Naive thymus-derived CD4-positive, alpha-beta T cell (primary cell): Measurements from ENCODE around the gene ATRIP. TPM values are rescaled to one million over a fixed set of nuclear protein-coding genes. Genes with fewer than 3 reads are reported as not detected.

Experiments
- ATAC-seq: fragments of 150-1000 bp; cut with Tn5 transposase; 2 replicates; pipeline ENCODE4 v1.10.0; 2021; ENCODE audit warnings: mild to moderate bottlenecking, moderate library complexity
- CTCF ChIA-PET: fragments of 350-600 bp; sonication (Branson Sonifier 250); formaldehyde crosslinking; loops from one replicate; lab custom pipeline; 2021; ENCODE audit warnings: antibody characterized with exemption; lab: Charles Lee
- POLR2A ChIA-PET: fragments of 350-600 bp; sonication (Branson Sonifier 250); formaldehyde crosslinking; loops from one replicate; lab custom pipeline; 2021; ENCODE audit warnings: antibody characterized with exemption, inconsistent platforms; lab: Charles Lee
- DNase-seq, 9 donors: peaks; one replicate each; pipeline versions ENCODE4 v3.0.0 to v3.0.0-alpha.2; 2020 to 2022; ENCODE audit warnings: mixed read lengths in 1 of 9
- H3K27ac ChIP-seq: one replicate; pipeline ENCODE4 v1.7.0; 2013; ENCODE audit warnings: mild to moderate bottlenecking, low read depth, low read length, moderate library complexity
- H3K27me3 ChIP-seq, 2 donors: one replicate each; pipeline ENCODE4 v1.7.0; 2013; ENCODE audit warnings: low read length in 2 of 2, mild to moderate bottlenecking in 2 of 2, moderate library complexity in 2 of 2; ENCODE audit not compliant: control insufficient read depth in 2 of 2, insufficient read depth in 2 of 2
- H3K36me3 ChIP-seq, 3 experiments: 1 replicate in 2 of 3; 2 replicates in 1 of 3; pipeline ENCODE4 v1.7.0; 2013; ENCODE audit warnings: low read length in 3 of 3, mild to moderate bottlenecking in 3 of 3, moderate library complexity in 1 of 3; ENCODE audit not compliant: insufficient read depth in 3 of 3, control insufficient read depth in 2 of 3
- H3K4me1 ChIP-seq, 2 donors: one replicate each; pipeline ENCODE4 v1.7.0; 2013; ENCODE audit warnings: low read length in 2 of 2, mild to moderate bottlenecking in 2 of 2, moderate library complexity in 1 of 2; ENCODE audit not compliant: control insufficient read depth in 2 of 2, insufficient read depth in 2 of 2
- H3K4me3 ChIP-seq: 2 replicates; pipeline ENCODE4 v1.7.0; 2013; ENCODE audit warnings: mild to moderate bottlenecking, low read length
- H3K9me3 ChIP-seq, 3 experiments: 1 replicate in 2 of 3; 2 replicates in 1 of 3; pipeline ENCODE4 v1.7.0; 2013; ENCODE audit warnings: low read length in 3 of 3; ENCODE audit not compliant: control insufficient read depth in 2 of 3
- H3K27ac Mint-ChIP-seq, 9 donors: one replicate each; pipeline ENCODE4 v1.8.0; 2020 to 2022; ENCODE audit warnings: mixed read lengths in 9 of 9, mild to moderate bottlenecking in 8 of 9, moderate library complexity in 5 of 9, inconsistent platforms in 2 of 9
- H3K27me3 Mint-ChIP-seq, 5 donors: one replicate each; pipeline ENCODE4 v1.8.0; 2021 to 2022; ENCODE audit warnings: mixed read lengths in 5 of 5, mild to moderate bottlenecking in 1 of 5
- H3K36me3 Mint-ChIP-seq, 5 donors: one replicate each; pipeline ENCODE4 v1.8.0; 2020 to 2022; ENCODE audit warnings: mixed read lengths in 5 of 5, mild to moderate bottlenecking in 3 of 5, inconsistent platforms in 1 of 5
- H3K4me1 Mint-ChIP-seq, 7 donors: one replicate each; pipeline ENCODE4 v1.8.0; 2020 to 2022; ENCODE audit warnings: mixed read lengths in 7 of 7, mild to moderate bottlenecking in 3 of 7, inconsistent platforms in 1 of 7
- H3K4me3 Mint-ChIP-seq, 10 donors: one replicate each; pipeline ENCODE4 v1.8.0; 2020 to 2022; ENCODE audit warnings: mild to moderate bottlenecking in 10 of 10, mixed read lengths in 10 of 10, moderate library complexity in 6 of 10, inconsistent platforms in 2 of 10
- H3K9me3 Mint-ChIP-seq, 11 donors: one replicate each; pipeline ENCODE4 v1.8.0; 2020 to 2022; ENCODE audit warnings: mixed read lengths in 11 of 11, mild to moderate bottlenecking in 4 of 11, inconsistent platforms in 1 of 11, moderate library complexity in 1 of 11
- intact Hi-C, 2 donors: fragments of 100-400 bp; cut with micrococcal nuclease; formaldehyde crosslinking; loops; one replicate each; pipeline ENCODE4 v1.15.1; 2023
- polyA plus RNA-seq, 2 donors: library from polyadenylated mRNA; unstranded; fragments of 300-500 nt; fragmentation: Illumina TruSeq; gene quantifications; one replicate each; pipeline ENCODE4 v1.2.3, GENCODE V29; 2021
- total RNA-seq, 6 experiments: library from RNA in 5 of 6; stranded (reverse) in 5 of 6; gene quantifications; 1 replicate in 5 of 6; 2 replicates in 1 of 6; pipeline ENCODE4 v1.2.3 and lab custom pipeline; 2021 to 2026

The ATRIP gene
- total and polyA plus RNA-seq, 7 experiments from 2014 or later: 7.9 to 16.2 (median 12.5) TPM

DNA sequence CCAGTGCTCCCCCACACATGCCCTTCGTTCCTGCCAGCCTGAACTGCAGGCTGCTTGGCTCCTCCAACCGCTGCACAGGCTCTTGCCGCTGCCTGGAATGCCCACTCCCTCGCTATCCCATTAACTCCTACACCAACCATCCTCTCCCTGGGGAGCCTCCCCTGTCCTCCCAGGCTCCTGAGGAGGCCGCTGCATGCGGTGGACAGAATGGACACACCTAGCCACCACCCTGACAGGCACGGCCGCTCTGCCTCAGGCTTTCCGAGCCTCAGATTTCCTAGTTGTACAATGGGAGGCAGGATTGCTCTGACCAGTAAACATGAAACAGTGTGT, 18.9 kb upstream of the ATRIP start:
- peak overlapping the region in 3 of 9 donors; percentile 17 to 41 (median 24) for H3K27ac Mint-ChIP-seq
- no peak for DNase-seq
- POLR2A ChIA-PET: interaction anchor here (0.7 kb wide), 1 partner anchor 42 kb away, joined by 3 read pairs; no protein-coding TSS in a partner anchor
- H3K4me3 Mint-ChIP-seq: peak overlapping the region; percentile 44 to 90 (median 64)
- H3K4me1 ChIP-seq: peaks cover 8 to 10% of the 10 kb centered on the region in 2 donors
- H3K27me3 ChIP-seq: no peaks in the 10 kb centered on the region
- H3K27me3 Mint-ChIP-seq: peaks cover 0 to 30% (median 0%) of the 10 kb centered on the region in 5 donors
- intact Hi-C loops: no loop called here
- peaks cover 0 to 10% (median 3%) of the 10 kb centered on the region in 3 experiments for H3K36me3 ChIP-seq
- H3K4me1 Mint-ChIP-seq: peaks cover 0 to 17% (median 0%) of the 10 kb centered on the region in 7 donors
- H3K36me3 Mint-ChIP-seq: peaks cover 0 to 12% (median 0%) of the 10 kb centered on the region in 5 donors
- H3K27ac ChIP-seq: no peak overlapping the region
- no peaks in the 10 kb centered on the region for H3K9me3 ChIP-seq
- ATAC-seq: no peak
- no peak overlapping the region for H3K4me3 ChIP-seq
- H3K9me3 Mint-ChIP-seq: peaks cover 0 to 2% (median 0%) of the 10 kb centered on the region in 11 donors
- CTCF ChIA-PET: interaction anchor here (1.0 kb wide), 1 partner anchor 8 kb away, joined by 3 read pairs; no protein-coding TSS in a partner anchor

DNA sequence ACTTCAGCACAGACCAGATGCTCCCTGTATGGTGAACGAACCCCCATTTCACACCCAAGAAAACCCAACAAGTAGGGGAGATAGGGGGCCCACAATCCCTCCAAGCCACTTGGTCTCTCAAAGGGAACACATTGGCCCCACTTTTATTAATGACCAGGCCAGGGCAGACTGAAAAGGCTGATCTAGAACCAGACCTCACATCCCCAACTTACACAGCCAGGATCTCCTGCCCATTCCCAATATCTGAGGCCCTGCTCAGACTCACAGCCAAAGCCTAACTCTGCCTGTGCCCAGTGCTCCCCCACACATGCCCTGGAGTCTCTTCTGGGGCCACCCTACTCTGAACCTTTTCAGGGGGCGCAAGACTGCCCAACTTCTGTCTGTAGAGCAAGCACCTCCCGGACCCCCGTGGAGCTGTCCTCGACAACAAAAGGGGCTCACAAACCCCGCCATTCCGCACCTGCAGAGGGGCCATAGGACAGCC, 18.4 kb upstream of the ATRIP start:
- H3K9me3 ChIP-seq: no peaks in the 10 kb centered on the region
- intact Hi-C loops: no loop called here
- H3K36me3 Mint-ChIP-seq: peaks cover 0 to 12% (median 0%) of the 10 kb centered on the region in 5 donors
- ATAC-seq: no peak
- H3K4me1 ChIP-seq: peaks cover 8 to 10% of the 10 kb centered on the region in 2 donors
- H3K4me3 Mint-ChIP-seq: peak overlapping the region; percentile 44 to 90 (median 64)
- no peak overlapping the region for H3K4me3 ChIP-seq
- peaks cover 0 to 15% (median 3%) of the 10 kb centered on the region in 3 experiments for H3K36me3 ChIP-seq
- H3K27ac ChIP-seq: no peak overlapping the region
- H3K27me3 ChIP-seq: no peaks in the 10 kb centered on the region
- peaks cover 0 to 30% (median 0%) of the 10 kb centered on the region in 5 donors for H3K27me3 Mint-ChIP-seq
- DNase-seq: no peak
- ChIA-PET POLR2A (interaction anchor here (1.0 kb wide), 1 partner anchor 14 kb away, joined by 3 read pairs; no protein-coding TSS in a partner anchor), CTCF (no interaction called here)
- H3K4me1 Mint-ChIP-seq: peaks cover 0 to 17% (median 0%) of the 10 kb centered on the region in 7 donors
- H3K27ac Mint-ChIP-seq: peak overlapping the region in 3 of 9 donors; percentile 24 to 41 (median 40)
- peaks cover 0 to 2% (median 0%) of the 10 kb centered on the region in 11 donors for H3K9me3 Mint-ChIP-seq

DNA sequence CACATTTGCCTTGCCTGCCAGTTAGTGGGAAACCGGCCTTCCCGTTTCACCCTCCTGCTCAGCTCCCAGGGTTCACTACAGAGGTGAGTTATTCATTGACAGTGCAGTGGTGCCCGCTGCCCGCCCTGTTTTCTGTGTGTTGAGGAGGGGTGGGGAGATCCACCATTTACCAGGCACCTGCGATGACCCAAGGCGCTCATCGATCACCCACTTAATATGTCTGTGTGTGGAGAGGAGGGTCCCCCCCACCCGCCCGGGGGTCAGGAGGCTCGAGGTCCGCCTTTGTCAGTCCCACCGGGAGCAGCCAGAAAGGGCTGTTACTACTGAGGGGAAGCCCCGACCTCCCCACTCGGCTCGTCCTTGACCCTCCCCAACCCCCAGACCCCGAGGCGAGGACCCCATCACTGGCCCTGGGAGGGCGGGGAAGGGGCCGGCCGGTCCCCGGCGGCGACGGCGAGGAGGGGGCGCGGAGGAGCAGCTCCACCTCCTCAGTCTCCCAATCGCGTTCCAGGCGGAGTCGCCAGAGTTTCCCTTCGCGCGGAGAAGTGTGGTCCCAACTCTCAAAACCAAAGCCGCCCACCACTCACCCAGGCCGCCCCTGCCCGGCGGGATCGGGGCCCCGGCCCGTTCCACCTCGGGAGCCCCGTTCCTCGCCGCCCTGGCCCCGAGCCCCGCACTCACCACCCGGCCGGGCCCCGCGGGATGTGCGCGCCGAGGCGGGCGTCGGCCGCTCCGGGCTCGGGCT, 17.8 kb upstream of the ATRIP start:
- Mint-ChIP-seq H3K27ac (peak overlapping the region in 1 of 9 donors; percentile 40), H3K4me1 (peaks cover 0 to 17% (median 0%) of the 10 kb centered on the region in 7 donors), H3K27me3 (peaks cover 0 to 30% (median 0%) of the 10 kb centered on the region in 5 donors), H3K4me3 (peak overlapping the region in 9 of 10 donors; percentile 25 to 90 (median 63)), H3K9me3 (peaks cover 0 to 2% (median 0%) of the 10 kb centered on the region in 11 donors), H3K36me3 (peaks cover 0 to 12% (median 0%) of the 10 kb centered on the region in 5 donors)
- ChIA-PET POLR2A (interaction anchor here (1.0 kb wide), 1 partner anchor 13 kb away, joined by 3 read pairs; no protein-coding TSS in a partner anchor), CTCF (no interaction called here)
- Histone ChIP-seq H3K36me3 (peaks cover 0 to 21% (median 3%) of the 10 kb centered on the region in 3 experiments), H3K4me1 (peaks cover 8 to 10% of the 10 kb centered on the region in 2 donors), H3K9me3 (no peaks in the 10 kb centered on the region), H3K4me3 (peak overlapping the region; percentile 51), H3K27ac (no peak overlapping the region), H3K27me3 (no peaks in the 10 kb centered on the region)
- intact Hi-C loops: no loop called here
- no peak for DNase-seq
- ATAC-seq: no peak

DNA sequence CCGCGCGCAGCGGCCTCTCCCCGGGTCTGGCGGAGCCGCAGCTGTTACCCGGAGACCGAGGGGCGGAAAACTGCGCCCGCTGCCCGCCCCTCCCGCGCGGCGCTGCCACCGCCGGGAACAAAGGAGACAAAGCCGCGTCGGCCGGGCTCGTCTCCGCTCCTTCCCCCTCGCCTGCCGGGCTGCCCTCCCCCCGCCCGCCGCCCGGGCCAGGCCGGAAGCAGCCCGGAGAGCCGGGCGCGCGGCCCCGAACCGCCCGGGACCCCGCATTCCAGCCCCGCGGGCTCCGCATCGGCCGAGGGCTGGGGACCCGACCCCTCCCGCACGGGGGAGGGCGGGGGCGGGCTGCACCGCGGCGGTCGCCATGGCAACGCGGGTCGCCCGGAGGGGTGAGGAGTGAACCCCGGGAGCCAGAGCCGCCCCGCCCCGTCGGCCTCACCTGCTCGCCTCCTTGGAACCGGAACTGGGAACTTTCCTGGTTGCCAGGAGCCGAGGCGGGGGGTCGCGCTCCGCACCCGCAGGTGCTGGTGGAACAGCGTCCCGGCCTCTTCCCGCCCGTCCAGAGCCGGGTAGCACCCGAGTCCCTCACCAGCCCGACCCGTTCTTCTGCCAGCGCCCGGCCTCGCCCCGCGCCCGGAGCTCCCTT, 17.1 kb upstream of the ATRIP start:
- Mint-ChIP-seq H3K27me3 (peaks cover 0 to 30% (median 0%) of the 10 kb centered on the region in 5 donors), H3K36me3 (peaks cover 0 to 12% (median 0%) of the 10 kb centered on the region in 5 donors), H3K4me3 (peak overlapping the region; percentile 67 to 90 (median 80)), H3K9me3 (peaks cover 0 to 2% (median 0%) of the 10 kb centered on the region in 11 donors), H3K27ac (peak overlapping the region in 4 of 9 donors; percentile 28 to 71 (median 45)), H3K4me1 (peaks cover 0 to 20% (median 4%) of the 10 kb centered on the region in 7 donors)
- peak; percentile 48 to 77 (median 54) for DNase-seq
- Histone ChIP-seq H3K27ac (peak overlapping the region; percentile 41), H3K36me3 (peaks cover 0 to 28% (median 3%) of the 10 kb centered on the region in 3 experiments), H3K27me3 (no peaks in the 10 kb centered on the region), H3K4me1 (peaks cover 8 to 12% of the 10 kb centered on the region in 2 donors), H3K4me3 (peak overlapping the region; percentile 51), H3K9me3 (no peaks in the 10 kb centered on the region)
- ChIA-PET POLR2A (interaction anchor here (1.3 to 1.7 kb wide), 2 partner anchors 10 to 16 kb away, joined by 4 read pairs; partner anchors contain the start of gene ATRIP), CTCF (no interaction called here)
- ATAC-seq: peak; percentile 75
- intact Hi-C loops: no loop called here

DNA sequence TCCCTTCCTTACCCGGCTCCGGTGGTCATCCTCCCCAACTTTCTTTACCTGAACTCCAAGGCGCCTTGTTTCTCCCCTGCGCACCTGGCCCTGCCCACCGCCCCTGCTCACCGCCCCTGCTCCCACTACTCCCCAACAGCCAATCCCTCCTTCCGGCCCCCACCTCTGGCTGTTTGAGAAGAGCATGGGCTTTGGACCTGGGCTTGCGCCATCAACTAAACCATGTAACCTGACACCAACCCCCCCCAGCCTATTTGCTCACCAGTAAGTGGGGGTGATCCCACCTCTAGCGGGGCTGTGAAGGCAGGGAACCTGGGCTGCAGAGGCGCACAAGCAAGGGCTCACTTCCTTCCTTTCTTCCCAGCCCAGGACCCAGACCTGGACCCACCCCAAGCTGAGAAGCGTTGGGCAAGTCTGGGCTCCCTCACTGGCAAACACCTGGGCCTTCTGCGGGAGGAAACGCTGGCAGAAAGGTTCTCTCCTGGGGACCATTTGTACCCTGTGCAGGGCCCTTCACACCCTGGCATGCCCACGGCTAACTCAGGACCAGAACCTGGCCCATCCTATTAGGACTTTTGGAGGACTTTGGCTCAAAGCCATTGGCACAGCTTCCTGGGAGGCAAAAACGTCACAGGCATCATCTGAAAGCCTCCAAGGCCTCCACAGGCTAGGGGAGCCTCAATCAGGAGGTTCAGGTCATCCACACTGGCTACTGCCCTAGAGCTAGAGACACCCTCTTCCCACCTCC, 16.4 kb upstream of the ATRIP start, which contains the start of gene PLXNB1:
PLXNB1 (minus strand) TSS at position 127 of the 748 bp plus-strand sequence. CDS start 5,475 bp downstream, outside the sequence.
- peak within 1 kb of the TSS; percentile 51 for H3K4me3 ChIP-seq
- H3K4me1 Mint-ChIP-seq: peaks cover 0 to 23% (median 5%) of the 10 kb centered on the region in 7 donors
- H3K4me3 Mint-ChIP-seq: peak within 1 kb of the TSS; percentile 67 to 90 (median 80)
- no peaks in the 10 kb centered on the region for H3K9me3 ChIP-seq
- H3K27me3 Mint-ChIP-seq: peaks cover 0 to 30% (median 0%) of the 10 kb centered on the region in 5 donors
- peaks cover 0 to 34% (median 3%) of the 10 kb centered on the region in 3 experiments for H3K36me3 ChIP-seq
- ATAC-seq (peak; percentile 14), DNase-seq (peak in 3 of 9 donors; percentile 19 to 29 (median 25))
- ChIA-PET POLR2A (interaction anchor here (0.6 to 1.7 kb wide), 4 partner anchors 9 to 305 kb away, joined by 3 to 4 read pairs (median 4); partner anchors contain the start of genes ATRIP and ZNF589), CTCF (interaction anchor here (0.7 to 7.8 kb wide), 2 partner anchors 30 to 156 kb away, joined by 3 to 115 read pairs; no protein-coding TSS in a partner anchor)
- no peaks in the 10 kb centered on the region for H3K27me3 ChIP-seq
- intact Hi-C loops: no loop called here
- peaks cover 0 to 2% (median 0%) of the 10 kb centered on the region in 11 donors for H3K9me3 Mint-ChIP-seq
- peaks cover 8 to 16% of the 10 kb centered on the region in 2 donors for H3K4me1 ChIP-seq
- peaks cover 0 to 12% (median 0%) of the 10 kb centered on the region in 5 donors for H3K36me3 Mint-ChIP-seq
- peak within 1 kb of the TSS; percentile 41 for H3K27ac ChIP-seq
- H3K27ac Mint-ChIP-seq: peak within 1 kb of the TSS in 7 of 9 donors; percentile 28 to 71 (median 55)
